Eye (tissue), 1 donor: Measurements from ENCODE around the gene SRGN.

Experiments used
- DNase-seq: peaks from one replicate; pipeline ENCODE4 v3.0.0-alpha.2; 2015

Gene SRGN

DNA sequence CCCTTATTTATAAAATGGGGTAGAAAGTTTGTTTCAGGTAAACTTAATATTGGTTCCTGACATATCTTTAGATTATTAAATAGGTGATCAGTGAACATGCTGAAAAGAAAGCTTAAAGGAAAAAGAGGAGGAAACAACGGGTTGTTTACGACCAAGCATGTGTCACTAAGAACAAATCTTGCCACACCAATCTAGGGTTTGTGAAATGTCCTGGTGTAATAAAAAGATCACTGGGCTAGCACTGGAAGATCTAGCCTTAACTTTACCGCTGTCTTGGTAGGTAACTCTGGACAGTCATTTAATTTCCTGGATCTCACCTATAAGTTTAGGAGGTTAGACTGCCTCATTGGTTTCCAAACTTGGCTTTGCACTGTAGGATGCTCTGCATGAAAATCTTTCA is 55.1 kb downstream of the SRGN start:
- no peak for DNase-seq

DNA sequence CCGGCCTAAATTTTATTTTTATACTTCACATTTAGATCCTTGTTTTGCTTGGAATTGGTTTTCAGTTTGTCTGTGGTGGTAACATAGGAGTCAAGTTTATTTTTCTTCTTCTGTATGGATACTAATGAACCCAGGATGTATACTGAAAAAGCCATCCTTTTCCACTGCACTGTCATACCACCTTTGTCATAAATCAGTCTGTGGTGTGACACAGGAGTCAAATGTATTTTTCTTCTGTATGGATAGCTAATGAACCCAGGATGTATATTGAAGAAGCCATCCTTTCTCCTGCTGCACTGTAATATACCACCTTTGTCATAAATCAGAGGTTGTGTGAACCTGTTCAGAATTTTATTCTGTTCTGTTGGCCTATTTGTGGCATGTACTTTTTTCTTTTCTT is 57.4 kb downstream of the SRGN start:
- DNase-seq: no peak

DNA sequence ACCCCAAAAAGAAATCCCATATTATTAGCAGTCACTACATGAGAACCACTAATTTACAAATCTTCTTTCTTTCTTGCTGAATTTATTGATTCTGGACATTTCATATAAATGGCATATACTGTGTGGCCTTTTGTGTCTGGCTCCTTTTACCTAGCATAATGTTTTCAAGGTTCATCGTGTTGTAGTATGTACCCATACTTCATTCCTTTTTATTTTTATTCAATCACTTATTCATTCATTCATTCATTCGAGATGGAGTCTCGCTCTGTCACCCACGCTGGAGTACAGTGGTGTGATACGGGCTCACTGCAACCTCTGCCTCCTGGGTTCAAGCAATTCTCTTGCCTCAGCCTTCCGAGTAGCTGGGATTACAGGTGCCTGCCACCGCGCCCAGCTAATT is 58.0 kb downstream of the SRGN start:
- no peak for DNase-seq

DNA sequence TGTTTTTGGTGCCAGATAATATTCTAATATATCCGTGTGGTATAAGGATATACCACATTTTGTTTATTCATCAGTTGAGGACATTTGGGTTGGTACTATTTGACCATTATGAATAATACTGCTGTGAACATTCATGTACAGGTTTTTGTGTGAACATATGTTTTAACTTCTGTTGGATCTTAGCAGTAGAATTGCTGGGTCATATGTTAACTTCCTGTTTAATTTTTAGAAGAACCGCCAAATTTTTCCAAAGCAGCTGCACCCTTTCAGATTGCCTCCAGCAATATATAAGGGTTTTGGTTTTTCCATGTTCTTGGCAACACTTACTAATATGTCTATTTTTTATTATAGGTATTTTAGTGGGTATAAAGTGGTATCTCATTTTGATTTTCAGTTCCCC is 58.9 kb downstream of the SRGN start:
- DNase-seq: no peak

DNA sequence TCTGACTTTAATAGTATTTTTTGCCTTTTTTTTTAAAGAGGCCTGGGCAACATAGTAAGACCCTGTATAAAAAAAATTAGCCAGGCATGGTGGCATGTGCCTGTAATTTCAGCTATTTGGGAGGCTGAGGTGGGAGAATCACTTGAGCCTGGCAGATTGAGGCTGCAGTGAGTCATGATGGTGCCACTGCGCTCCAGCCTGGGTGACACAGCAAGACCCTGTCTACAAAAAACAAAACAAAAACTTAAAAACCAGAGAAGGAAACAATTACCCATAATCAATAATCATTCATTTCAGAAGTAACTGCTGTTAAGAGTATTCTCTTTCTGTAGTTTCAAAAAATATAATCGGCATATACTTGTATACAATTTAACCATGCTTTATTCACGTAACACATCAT is 64.1 kb downstream of the SRGN start:
- DNase-seq: no peak

DNA sequence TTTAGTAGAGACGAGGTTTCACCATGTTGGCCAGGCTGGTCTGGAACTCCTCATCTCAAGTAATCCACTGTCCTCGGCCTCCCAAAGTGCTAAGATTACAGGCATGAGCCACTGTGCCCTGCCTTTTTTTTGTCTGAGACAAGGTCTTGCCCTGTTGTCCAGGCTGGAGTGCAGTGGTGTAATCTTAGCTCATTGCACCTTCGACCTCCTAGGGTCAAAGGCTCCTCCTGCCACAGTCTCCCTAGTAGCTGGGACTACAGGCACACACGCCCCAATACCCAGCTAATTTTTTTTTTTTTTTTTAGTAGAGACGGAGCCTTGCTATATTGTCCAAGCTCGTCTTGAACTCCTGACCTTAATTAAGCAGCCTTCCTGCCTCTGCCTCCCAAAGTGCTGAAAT is 65.3 kb downstream of the SRGN start:
- DNase-seq: no peak
